SU-DHL-6 (cell line): ENCODE results near the gene PPP6C.

Source experiments
- CTCF ChIP-seq: fragments of 200-600 bp; sonication (generic); IDR thresholded peaks from one replicate; pipeline ENCODE4 v1.5.1; 2017; ENCODE audit warnings: antibody characterized with exemption, mild to moderate bottlenecking, low read length, moderate library complexity; ENCODE audit not compliant: insufficient read depth, poor library complexity, severe bottlenecking
- EZH2phosphoT487 ChIP-seq: fragments of 200-600 bp; sonication (generic), shearing (Covaris generic); conservative IDR thresholded peaks from 2 replicates; pipeline ENCODE4 v1.6.1; 2018; ENCODE audit warnings: mild to moderate bottlenecking, antibody characterized with exemption, low read length, moderate library complexity, mixed read lengths

DNA sequence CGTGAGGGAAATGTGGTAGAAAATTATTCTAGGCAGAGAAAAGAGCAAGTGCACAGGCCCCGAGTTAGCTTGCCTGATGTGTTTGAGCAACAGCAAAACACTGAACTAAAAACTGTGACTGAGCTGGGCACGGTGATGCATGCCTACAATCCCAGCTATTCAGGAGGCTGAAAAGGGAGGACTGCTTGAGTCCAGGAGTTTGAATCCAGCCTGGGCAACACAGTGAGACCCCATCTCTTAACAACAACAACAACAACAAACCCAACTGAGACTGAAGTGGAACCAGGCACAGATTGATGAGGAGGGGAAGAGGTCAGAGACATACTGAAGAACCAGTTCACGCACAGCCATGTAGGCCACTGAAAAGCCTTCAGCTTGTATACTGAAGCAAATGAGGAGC, 88.8 kb downstream of the PPP6C start:
- no peak for TF ChIP-seq CTCF
- TF ChIP-seq EZH2phosphoT487, result no peak
